GM18951 (cell line): Measurements from ENCODE around the gene ALOX15.
"Not testable (repeated sequence)": the region's sequence is repeated elsewhere in the genome, so short reads cannot be mapped to it uniquely, and the experiment has no call there.

Experiments used
- POLR2A ChIP-seq: IDR thresholded peaks from 4 replicates; pipeline ENCODE4 v1.6.1; 2011; ENCODE audit warnings: mild to moderate bottlenecking; ENCODE audit not compliant: insufficient read length, insufficient read depth; ENCODE audit errors: extremely low read depth
- in situ Hi-C: fragments of 300-500 bp; cut with MboI; formaldehyde crosslinking; loops from one replicate; pipeline ENCODE4 v1.12.0; 2022; ENCODE audit warnings: low sequenced_read_pairs, mixed read lengths, inconsistent platforms; ENCODE audit not compliant: unreplicated experiment

The ALOX15 gene, protein sequence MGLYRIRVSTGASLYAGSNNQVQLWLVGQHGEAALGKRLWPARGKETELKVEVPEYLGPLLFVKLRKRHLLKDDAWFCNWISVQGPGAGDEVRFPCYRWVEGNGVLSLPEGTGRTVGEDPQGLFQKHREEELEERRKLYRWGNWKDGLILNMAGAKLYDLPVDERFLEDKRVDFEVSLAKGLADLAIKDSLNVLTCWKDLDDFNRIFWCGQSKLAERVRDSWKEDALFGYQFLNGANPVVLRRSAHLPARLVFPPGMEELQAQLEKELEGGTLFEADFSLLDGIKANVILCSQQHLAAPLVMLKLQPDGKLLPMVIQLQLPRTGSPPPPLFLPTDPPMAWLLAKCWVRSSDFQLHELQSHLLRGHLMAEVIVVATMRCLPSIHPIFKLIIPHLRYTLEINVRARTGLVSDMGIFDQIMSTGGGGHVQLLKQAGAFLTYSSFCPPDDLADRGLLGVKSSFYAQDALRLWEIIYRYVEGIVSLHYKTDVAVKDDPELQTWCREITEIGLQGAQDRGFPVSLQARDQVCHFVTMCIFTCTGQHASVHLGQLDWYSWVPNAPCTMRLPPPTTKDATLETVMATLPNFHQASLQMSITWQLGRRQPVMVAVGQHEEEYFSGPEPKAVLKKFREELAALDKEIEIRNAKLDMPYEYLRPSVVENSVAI

DNA sequence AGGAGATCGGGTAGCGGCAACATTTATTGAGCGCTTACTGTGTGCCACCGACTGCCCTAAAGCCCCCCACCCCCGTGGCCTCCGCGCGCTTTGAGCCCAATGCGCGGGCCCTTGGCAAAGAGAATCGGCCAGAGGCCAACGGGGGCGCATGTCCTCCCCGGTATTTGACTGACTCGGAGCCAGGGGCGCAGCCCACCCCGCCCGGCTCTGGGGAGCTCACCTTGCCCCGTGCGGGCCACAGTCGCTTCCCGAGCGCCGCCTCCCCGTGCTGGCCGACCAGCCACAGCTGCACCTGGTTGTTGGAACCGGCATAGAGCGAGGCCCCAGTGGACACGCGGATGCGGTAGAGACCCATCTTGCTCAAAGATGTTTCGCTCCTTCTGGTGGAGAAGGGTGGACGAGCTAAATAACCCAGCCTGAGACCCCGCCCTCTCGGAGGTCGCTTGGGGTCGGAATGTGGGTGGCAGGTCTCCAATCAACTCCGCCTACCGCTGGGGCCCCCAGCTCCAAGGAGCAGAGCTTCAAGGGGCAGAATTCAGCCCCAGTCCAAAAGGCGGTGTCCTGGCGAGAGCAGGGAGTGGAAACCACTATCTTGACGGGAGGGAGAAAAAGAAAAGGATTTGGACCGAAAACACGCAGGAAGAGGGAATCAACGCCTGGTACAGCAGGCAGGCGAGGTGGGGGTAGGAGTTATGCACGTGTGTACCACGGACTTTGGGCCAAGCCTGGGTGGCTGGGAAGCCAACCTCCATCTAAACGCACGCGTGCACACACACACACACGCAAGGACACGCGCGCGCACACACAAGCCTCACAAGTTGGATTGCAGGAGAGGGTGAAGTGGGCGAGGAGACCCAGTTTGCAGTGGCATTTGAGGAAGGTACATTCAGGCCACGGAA, at the start of gene ALOX15:
ALOX15 (minus strand) TSS at position 382 of the 899 bp plus-strand sequence; CDS start at position 355, 27 bp downstream.
- in situ Hi-C loops: no loop called here
- no peak for TF ChIP-seq POLR2A

DNA sequence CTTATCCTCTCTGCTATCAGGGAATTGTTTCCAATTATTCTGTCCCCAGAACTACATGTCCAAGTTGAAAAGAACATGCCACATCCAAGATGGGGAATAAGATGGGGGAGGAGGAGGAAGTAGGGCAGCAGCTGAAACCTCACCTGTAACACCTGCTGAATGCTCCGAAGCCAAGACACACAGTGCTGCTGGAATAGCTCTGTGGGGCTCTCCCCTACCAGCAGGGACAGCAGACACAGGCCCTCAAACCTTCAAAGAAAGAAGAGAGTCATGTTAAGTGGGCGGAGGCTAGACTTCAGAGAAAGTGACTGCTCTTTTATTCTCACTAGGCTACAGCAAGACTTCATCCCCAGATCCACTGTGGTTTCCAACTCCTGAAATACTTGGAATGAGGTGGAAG, 49.3 kb upstream of the ALOX15 start:
- in situ Hi-C loops: no loop called here
- TF ChIP-seq POLR2A: no peak

DNA sequence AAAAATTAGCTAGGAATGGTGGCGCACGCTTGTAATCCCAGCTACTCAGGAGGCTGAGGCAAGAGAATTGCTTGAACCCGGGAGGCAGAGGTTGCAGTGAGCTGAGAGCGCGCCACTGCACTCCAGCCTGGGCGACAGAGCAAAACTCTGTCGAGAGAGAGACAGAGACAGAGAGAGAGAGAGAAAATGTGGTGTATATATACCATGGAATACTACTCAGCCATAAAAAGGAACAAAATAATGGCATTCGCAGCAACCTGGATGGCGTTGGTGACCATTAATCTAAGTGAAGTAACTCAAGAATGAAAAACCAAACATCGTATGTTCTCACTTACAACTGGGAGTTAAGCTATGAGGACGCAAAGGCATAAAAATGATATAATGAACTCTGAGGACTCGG, 48.4 kb upstream of the ALOX15 start:
- in situ Hi-C loops: not testable (repeated sequence)

DNA sequence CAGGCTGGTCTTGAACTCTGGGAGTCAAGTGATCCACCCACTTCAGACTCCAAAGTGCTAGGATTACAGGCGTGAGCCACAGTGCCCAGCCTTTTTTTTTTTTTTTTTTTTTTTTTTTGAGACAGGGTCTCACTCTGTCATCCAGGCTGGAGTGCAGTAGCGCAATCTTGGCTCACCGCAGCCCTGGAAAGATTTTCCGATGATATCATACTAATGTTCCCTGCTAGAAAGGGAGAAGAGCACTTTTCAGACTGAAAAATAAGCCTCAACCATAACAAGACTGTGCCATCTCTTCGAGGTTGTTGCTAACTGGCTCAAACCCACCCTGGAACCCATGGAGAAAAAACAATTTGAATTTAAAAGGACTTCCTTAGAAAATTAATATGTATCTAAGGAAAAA, 42.3 kb upstream of the ALOX15 start:
- in situ Hi-C loops: not testable (repeated sequence)

DNA sequence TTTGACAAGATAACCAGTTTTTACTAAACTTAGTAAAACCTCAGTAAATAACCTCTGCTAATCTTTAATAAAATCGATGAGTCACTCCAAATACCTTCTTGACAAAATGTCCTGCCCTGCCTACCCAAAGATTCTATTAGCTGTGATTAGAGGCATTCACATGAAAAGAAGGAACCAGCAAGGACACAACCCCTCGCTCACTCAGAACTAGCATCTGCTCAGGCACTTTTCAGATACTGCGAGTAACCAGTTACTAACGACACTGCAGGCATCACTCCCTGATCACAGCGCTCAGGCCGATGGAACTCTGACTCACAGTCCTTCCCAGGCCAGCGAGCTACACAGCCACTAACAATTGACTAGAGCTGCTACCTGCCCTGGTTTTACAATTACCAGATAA, 38.2 kb upstream of the ALOX15 start:
- no peak for TF ChIP-seq POLR2A
- in situ Hi-C loops: no loop called here

DNA sequence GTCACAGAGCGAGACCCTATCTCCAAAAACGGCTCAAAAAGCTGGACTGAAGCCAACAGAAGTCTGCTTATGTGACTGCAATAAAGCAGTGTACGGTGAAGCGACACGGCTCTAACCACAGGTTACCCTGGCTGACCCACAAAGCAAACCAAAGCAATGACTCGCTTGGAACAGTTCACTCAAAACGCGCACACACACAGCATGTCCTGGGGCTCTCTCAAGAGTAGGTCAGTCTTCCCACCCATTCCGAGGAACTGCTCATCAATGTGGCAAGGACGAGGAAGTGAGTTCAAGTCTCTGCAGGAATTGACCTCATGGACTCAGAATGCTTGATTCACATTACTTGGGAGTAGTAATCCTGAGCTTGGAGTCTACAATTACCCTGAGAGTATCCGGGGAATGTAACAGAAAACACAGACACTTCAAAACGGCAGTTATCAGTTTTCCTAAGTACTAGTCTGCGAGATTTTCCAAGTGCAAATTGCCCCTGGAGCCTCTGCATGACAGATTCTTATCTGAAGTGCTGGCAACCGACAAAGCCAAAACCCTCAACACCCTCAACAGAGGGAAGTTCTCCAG, 37.1 kb upstream of the ALOX15 start:
- no peak for TF ChIP-seq POLR2A
- in situ Hi-C loops: no loop called here

DNA sequence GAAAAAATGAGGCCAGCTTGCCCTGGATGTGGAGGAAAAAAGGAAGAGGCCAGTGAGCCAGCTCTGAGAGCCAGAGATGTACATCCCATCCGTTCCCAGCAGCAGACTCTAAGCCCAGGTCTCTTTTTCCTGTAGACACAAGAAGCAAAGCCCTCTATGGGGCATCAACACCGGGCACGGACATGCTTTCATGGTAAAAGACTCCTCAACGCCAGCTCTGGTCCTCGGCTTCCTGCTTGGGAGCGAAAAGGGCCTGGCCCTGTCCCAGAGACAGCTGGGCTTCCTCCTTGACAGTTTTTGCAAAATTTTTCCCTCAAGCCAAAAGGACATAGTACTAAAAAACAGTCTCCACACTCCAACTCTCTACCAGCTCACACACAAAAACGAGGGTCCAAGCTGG, 35.3 kb upstream of the ALOX15 start:
- in situ Hi-C loops: no loop called here
- TF ChIP-seq POLR2A: no peak

DNA sequence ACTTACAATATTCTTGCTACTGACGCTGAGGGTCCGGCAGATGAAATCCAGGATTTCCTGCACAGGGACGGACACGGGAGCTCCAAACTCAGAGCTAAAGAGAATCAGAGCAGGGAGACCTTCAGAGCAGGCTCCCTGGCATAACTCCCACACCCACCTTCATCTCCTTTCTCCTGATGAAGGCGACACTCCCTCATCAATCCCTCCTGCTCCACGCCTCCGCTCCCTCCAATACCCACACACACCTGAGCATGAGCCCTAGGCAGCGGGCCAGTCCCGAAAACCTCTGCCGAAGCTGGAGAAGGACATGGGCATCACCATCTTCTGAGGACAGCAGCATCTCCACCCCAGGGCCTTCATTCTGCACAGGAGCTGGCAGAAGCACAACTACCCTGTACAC, 34.3 kb upstream of the ALOX15 start:
- in situ Hi-C loops: no loop called here
- no peak for TF ChIP-seq POLR2A

DNA sequence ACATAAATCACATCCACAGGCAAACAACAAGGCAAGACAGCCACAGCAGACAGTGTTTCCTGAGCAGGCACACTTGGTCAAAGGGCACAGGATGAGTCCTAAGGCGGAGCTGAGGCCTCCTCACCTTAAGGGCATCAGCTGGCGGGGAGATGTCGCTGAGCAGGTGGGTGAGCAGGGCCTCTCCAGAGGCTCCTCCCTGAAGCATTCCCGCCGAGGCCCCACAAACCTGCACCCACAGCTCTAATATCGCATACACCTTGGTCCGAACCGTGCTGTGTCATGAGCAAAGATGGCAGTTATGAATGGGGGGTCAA, 33.2 kb upstream of the ALOX15 start:
- in situ Hi-C loops: no loop called here
- no peak for TF ChIP-seq POLR2A

DNA sequence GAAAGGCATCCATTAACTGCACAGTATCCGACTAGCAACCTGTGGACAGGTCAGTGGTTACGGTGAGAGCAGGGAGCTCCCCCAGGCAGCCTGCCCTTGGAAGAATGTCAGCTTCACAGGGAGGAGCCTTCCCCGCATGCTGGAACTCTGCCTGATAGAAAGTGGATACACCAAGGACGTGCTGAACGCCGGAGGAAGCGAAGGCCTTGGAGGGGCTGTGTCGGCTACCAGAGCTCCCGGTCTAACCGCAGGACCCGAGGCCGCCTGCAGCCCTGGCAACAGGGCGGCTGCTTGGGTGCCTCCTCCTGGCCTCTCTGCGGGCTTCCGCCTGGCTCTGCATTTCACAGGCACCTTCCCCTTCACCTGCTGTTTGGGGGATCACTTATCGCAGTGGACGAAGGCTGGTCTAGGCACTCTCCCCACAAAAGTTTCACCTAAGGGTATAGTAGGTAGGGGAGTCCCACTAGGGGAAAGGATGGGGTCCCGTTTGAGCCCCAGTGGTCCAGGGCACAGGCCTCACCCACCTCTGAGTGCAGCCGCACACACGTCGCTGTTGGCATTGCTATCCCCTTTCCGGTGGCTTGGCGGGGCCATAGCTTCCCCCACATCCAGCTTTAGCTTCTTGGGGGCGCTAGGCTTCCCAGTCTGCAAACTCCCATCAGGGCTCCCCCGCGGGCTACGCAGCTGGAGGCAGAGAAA, 32.7 kb upstream of the ALOX15 start:
- no peak for TF ChIP-seq POLR2A
- in situ Hi-C loops: no loop called here

DNA sequence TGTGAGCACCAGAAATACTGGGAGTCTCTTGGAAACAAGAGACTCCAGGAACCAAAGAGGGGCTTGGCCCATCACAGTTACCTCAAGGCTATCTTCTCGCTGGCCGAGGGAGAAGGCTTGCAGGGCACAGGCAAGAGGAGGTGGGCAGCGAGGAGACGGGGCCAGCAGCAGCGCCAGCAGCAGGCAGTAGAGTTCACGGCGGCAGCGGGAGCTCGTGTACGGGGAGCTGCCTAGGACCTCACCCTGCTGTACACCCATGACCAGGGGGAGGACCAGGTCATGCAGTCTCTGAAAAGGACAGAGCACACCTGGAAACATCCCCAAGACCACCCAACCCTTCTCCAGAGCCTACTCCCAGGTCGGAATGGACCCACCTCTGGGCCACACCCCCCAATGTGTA, 31.7 kb upstream of the ALOX15 start:
- in situ Hi-C loops: no loop called here
- no peak for TF ChIP-seq POLR2A

DNA sequence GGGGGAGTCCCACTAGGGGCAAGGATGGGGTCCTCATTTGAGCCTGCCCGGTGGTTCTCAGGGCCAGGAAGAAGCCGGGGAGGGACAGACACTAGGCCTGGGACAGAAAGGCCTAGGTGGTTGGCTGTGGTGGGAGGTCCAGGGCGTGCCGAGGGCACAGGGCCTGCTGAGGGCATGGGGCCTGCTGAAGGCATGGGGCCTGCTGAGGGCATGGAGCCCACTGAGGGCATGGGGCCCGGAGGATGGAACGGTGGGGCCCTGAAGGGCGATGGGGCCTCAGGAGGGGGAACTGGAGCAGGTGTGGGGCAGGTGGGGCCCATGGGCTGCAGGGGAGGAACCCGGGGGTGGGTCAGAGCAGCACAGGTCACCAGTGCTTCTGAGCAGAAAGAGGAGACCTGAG, 31.3 kb upstream of the ALOX15 start:
- in situ Hi-C loops: no loop called here
- TF ChIP-seq POLR2A: no peak
